Lung microvascular endothelial cell (primary cell): ENCODE measurements around the gene CTDNEP1. TPM values are rescaled to one million over a fixed set of nuclear protein-coding genes. Genes with fewer than 3 reads are reported as not detected.
A peak's percentile ranks its signal among the peaks of the same experiment; 100 is the strongest.

Experiments
- DNase-seq, 2 donors: peaks; one replicate each; pipeline versions ENCODE4 v3.0.0 to v3.0.0-alpha.2; 2010; ENCODE audit warnings: low read depth in 2 of 2
- total RNA-seq: library from RNA; depleted of rRNA; stranded (reverse); fragments of >200 nt; gene quantifications from 2 replicates; pipeline ENCODE4 v1.2.1, GENCODE V29; 2014

The CTDNEP1 gene
- total RNA-seq, 1 donor from 2014 or later, result 25.2 TPM

GRCh38 chr17:7229504-7229903 is 22.0 kb downstream of the CTDNEP1 start:
- no peak for DNase-seq

GRCh38 chr17:7228920-7229319 is 22.6 kb downstream of the CTDNEP1 start:
- no peak for DNase-seq

- DNase-seq, result no peak
Measured at GRCh38 chr17:7226721-7227710, 24.5 kb downstream of the CTDNEP1 start.

GRCh38 chr17:7225711-7226331 is 25.7 kb downstream of the CTDNEP1 start:
- DNase-seq, result no peak

- no peak for DNase-seq
Measured at GRCh38 chr17:7224661-7225111, 26.8 kb downstream of the CTDNEP1 start.

GRCh38 chr17:7224110-7224509 is 27.4 kb downstream of the CTDNEP1 start:
- DNase-seq, result no peak

- DNase-seq, result no peak
Measured at GRCh38 chr17:7223375-7223774, 28.2 kb downstream of the CTDNEP1 start.

GRCh38 chr17:7222972-7223292 is 28.6 kb downstream of the CTDNEP1 start:
- DNase-seq, result no peak

GRCh38 chr17:7222093-7222971 is 29.2 kb downstream of the CTDNEP1 start:
- no peak for DNase-seq

- DNase-seq, result no peak
Measured at GRCh38 chr17:7221278-7222092, 30.0 kb downstream of the CTDNEP1 start.

GRCh38 chr17:7220593-7221277 is 30.8 kb downstream of the CTDNEP1 start:
- peak; percentile 84 to 86 for DNase-seq

GRCh38 chr17:7219812-7220592 is 31.5 kb downstream of the CTDNEP1 start, which contains the start of the genes ACADVL and DLG4:
TSS of gene ACADVL (plus strand) at chr17:7219938. CDS start at chr17:7219985, 47 bp downstream.
TSS of gene DLG4 (minus strand) at chr17:7219836.
- peak; percentile 83 to 89 for DNase-seq

GRCh38 chr17:7219229-7219811 is 32.2 kb downstream of the CTDNEP1 start:
- no peak for DNase-seq

GRCh38 chr17:7218758-7219157 is 32.8 kb downstream of the CTDNEP1 start:
- no peak for DNase-seq

GRCh38 chr17:7218166-7218565 is 33.4 kb downstream of the CTDNEP1 start:
- DNase-seq, result no peak

GRCh38 chr17:7217113-7217987 is 34.2 kb downstream of the CTDNEP1 start:
- peak; percentile 71 to 72 for DNase-seq

- DNase-seq, result no peak
Measured at GRCh38 chr17:7216242-7217112, 35.1 kb downstream of the CTDNEP1 start.
